IMR-90 (cell line): ENCODE measurements around the gene RNFT2. TPM values are rescaled to one million over a fixed set of nuclear protein-coding genes. Genes with fewer than 3 reads are reported as not detected.

Experiments
- ATAC-seq: fragments of 200-7000 bp; cut with Tn5 transposase; 2 replicates; pipeline ENCODE4 v1.9.1; 2020; ENCODE audit warnings: low read depth, mild to moderate bottlenecking, moderate library complexity
- BruUV-seq: library from RNA; stranded (reverse); fragments of 400-500 nt; replicated peaks from 2 replicates; lab custom pipeline; 2021; lab: Mats Ljungman, UMichigan
- CTCF ChIA-PET: fragments of 300-600 bp; formaldehyde crosslinking; extraction: SDS; loops from one replicate; lab custom pipeline; 2021; ENCODE audit warnings: antibody characterized with exemption; lab: Yijun Ruan, JAX
- POLR2A ChIA-PET: fragments of 300-600 bp; sonication (Branson Sonifier 250); formaldehyde crosslinking; loops from one replicate; lab custom pipeline; 2022; ENCODE audit warnings: antibody characterized with exemption; ENCODE audit not compliant: unreplicated experiment; lab: Charles Lee
- DNase-seq: peaks from one replicate; pipeline ENCODE4 v3.0.0; 2013
- H2AFZ ChIP-seq: replicated peaks from 2 replicates; pipeline ENCODE3; 2013; ENCODE audit warnings: low read length, mild to moderate bottlenecking; ENCODE audit not compliant: poor library complexity
- H2AK5ac ChIP-seq: 2 replicates; pipeline ENCODE4 v1.6.1; 2013; ENCODE audit warnings: low read depth, low read length, inconsistent platforms
- H2AK9ac ChIP-seq: replicated peaks from 2 replicates; pipeline ENCODE3; 2013; ENCODE audit warnings: mild to moderate bottlenecking, low read depth, low read length, moderate library complexity; ENCODE audit not compliant: poor library complexity
- H2BK120ac ChIP-seq: 2 replicates; pipeline ENCODE4 v1.6.1; 2013; ENCODE audit warnings: low read depth, low read length, inconsistent platforms
- H2BK15ac ChIP-seq: 3 replicates; pipeline ENCODE4 v1.6.1; 2013; ENCODE audit warnings: low read depth, low read length, inconsistent platforms
- H2BK20ac ChIP-seq: 2 replicates; pipeline ENCODE4 v1.6.1; 2013; ENCODE audit warnings: low read depth, mild to moderate bottlenecking, inconsistent platforms, low read length, moderate library complexity
- H2BK5ac ChIP-seq: 2 replicates; pipeline ENCODE4 v1.6.1; 2013; ENCODE audit warnings: mild to moderate bottlenecking, low read depth, low read length, inconsistent platforms; ENCODE audit not compliant: poor library complexity, severe bottlenecking
- H3K14ac ChIP-seq: replicated peaks from 2 replicates; pipeline ENCODE4 v1.6.1; 2013; ENCODE audit warnings: low read depth, low read length, inconsistent platforms
- H3K18ac ChIP-seq: 2 replicates; pipeline ENCODE4 v1.6.1; 2013; ENCODE audit warnings: low read depth, low read length, control low read depth
- H3K23ac ChIP-seq: 2 replicates; pipeline ENCODE4 v1.6.1; 2013; ENCODE audit warnings: low read depth, low read length, inconsistent platforms
- H3K27ac ChIP-seq: 2 replicates; pipeline ENCODE4 v1.5.1; 2013; ENCODE audit warnings: mild to moderate bottlenecking, control low read depth, low read length; ENCODE audit not compliant: insufficient read depth
- H3K27me3 ChIP-seq: 2 replicates; pipeline ENCODE4 v1.6.1; 2013; ENCODE audit warnings: low read length; ENCODE audit not compliant: control insufficient read depth, insufficient read depth
- H3K36me3 ChIP-seq: 2 replicates; pipeline ENCODE4 v1.6.1; 2013; ENCODE audit warnings: low read length, mixed read lengths; ENCODE audit not compliant: control insufficient read depth, insufficient read depth
- H3K4ac ChIP-seq: 2 replicates; pipeline ENCODE4 v1.6.1; 2013; ENCODE audit warnings: low read depth, low read length, inconsistent platforms
- H3K4me1 ChIP-seq: 2 replicates; pipeline ENCODE4 v1.6.1; 2013; ENCODE audit warnings: low read length, mixed read lengths; ENCODE audit not compliant: control insufficient read depth, insufficient read depth
- H3K4me2 ChIP-seq: 2 replicates; pipeline ENCODE4 v1.6.1; 2013; ENCODE audit warnings: low read depth, mild to moderate bottlenecking, control low read depth, low read length, moderate library complexity
- H3K4me3 ChIP-seq: 2 replicates; pipeline ENCODE4 v1.5.1; 2013; ENCODE audit warnings: low read depth, mild to moderate bottlenecking, control low read depth, low read length, moderate library complexity; ENCODE audit not compliant: insufficient read depth
- H3K56ac ChIP-seq: 2 replicates; pipeline ENCODE4 v1.6.1; 2013; ENCODE audit warnings: low read length, inconsistent platforms; ENCODE audit not compliant: insufficient read depth; ENCODE audit errors: extremely low read depth
- H3K79me1 ChIP-seq, 2 experiments: 2 replicates each; pipeline ENCODE4 v1.6.1; 2013; ENCODE audit warnings: low read length in 2 of 2, inconsistent platforms in 1 of 2, low read depth in 1 of 2
- H3K9ac ChIP-seq: 2 replicates; pipeline ENCODE4 v1.6.1; 2013; ENCODE audit warnings: low read depth, low read length, control low read depth
- H3K9me1 ChIP-seq: 2 replicates; pipeline ENCODE4 v1.6.1; 2013; ENCODE audit warnings: low read length, inconsistent platforms; ENCODE audit not compliant: insufficient read depth
- H3K9me3 ChIP-seq: 2 replicates; pipeline ENCODE4 v1.6.1; 2013; ENCODE audit warnings: low read length; ENCODE audit not compliant: control insufficient read depth, insufficient read depth
- H4K20me1 ChIP-seq: 2 replicates; pipeline ENCODE4 v1.6.1; 2013; ENCODE audit warnings: low read length, inconsistent platforms; ENCODE audit not compliant: insufficient read depth
- H4K5ac ChIP-seq: 2 replicates; pipeline ENCODE4 v1.6.1; 2013; ENCODE audit warnings: mild to moderate bottlenecking, low read depth, low read length, control low read depth
- H4K8ac ChIP-seq, 2 experiments: 2 replicates each; pipeline ENCODE4 v1.6.1; 2013; ENCODE audit warnings: low read depth in 2 of 2, low read length in 2 of 2, control low read depth in 1 of 2, inconsistent platforms in 1 of 2
- H4K91ac ChIP-seq: 2 replicates; pipeline ENCODE4 v1.6.1; 2013; ENCODE audit warnings: low read depth, low read length, inconsistent platforms; ENCODE audit not compliant: insufficient read depth
- BHLHE40 ChIP-seq: fragments of 150-350 bp; IDR thresholded peaks from 2 replicates; pipeline ENCODE4 v1.6.1; 2016; ENCODE audit warnings: mild to moderate bottlenecking, low read depth, low read length
- MAZ ChIP-seq: IDR thresholded peaks from 2 replicates; pipeline ENCODE4 v1.6.1; 2012; ENCODE audit warnings: low read depth, mild to moderate bottlenecking, low read length, improper control_type of control experiment, moderate library complexity, borderline replicate concordance
- MXI1 ChIP-seq: IDR thresholded peaks from 2 replicates; pipeline ENCODE4 v1.6.1; 2012; ENCODE audit warnings: low read depth, mild to moderate bottlenecking, low read length, moderate library complexity, borderline replicate concordance
- NFE2L2 ChIP-seq: fragments of 150-350 bp; IDR thresholded peaks from 2 replicates; pipeline ENCODE4 v1.6.1; 2016; ENCODE audit warnings: low read depth, mild to moderate bottlenecking, low read length
- POLR2A ChIP-seq: IDR thresholded peaks from 2 replicates; pipeline ENCODE4 v1.6.1; 2012; ENCODE audit warnings: mild to moderate bottlenecking, low read depth, low read length
- RAD21 ChIP-seq: IDR thresholded peaks from 2 replicates; pipeline ENCODE4 v1.6.1; 2012; ENCODE audit warnings: low read length, improper control_type of control experiment
- RCOR1 ChIP-seq: IDR thresholded peaks from 2 replicates; pipeline ENCODE4 v1.6.1; 2012; ENCODE audit warnings: mild to moderate bottlenecking, low read length, improper control_type of control experiment; ENCODE audit not compliant: insufficient replicate concordance
- RFX5 ChIP-seq: IDR thresholded peaks from 2 replicates; pipeline ENCODE4 v1.8.0; 2012; ENCODE audit warnings: low read depth, mild to moderate bottlenecking, low read length, moderate library complexity
- SMC3 ChIP-seq: fragments of 150-350 bp; IDR thresholded peaks from 2 replicates; pipeline ENCODE4 v1.6.1; 2016; ENCODE audit warnings: low read depth, mild to moderate bottlenecking, antibody characterized with exemption, low read length, moderate library complexity
- WGBS, 2 experiments: methylation state at CpG; one replicate each; pipeline versions ENCODE4 v1.1.5 to v1.1.7; 2013; ENCODE audit warnings: missing lambda C conversion rate in 2 of 2; ENCODE audit not compliant: insufficient read length in 1 of 2; ENCODE audit errors: extremely low coverage in 2 of 2; 5-methylcytosine and 5-hydroxymethylcytosine counted together
- dilution Hi-C: fragments of 300-500 bp; cut with HindIII; formaldehyde crosslinking; loops from one replicate; pipeline ENCODE4 v1.14.3; 2018; ENCODE audit warnings: low sequenced_read_pairs; ENCODE audit not compliant: unreplicated experiment
- in situ Hi-C: fragments of 300-500 bp; cut with MboI; formaldehyde crosslinking; loops from 3 replicates; pipeline ENCODE4 v1.14.3; 2019; ENCODE audit warnings: low sequenced_read_pairs, inconsistent platforms, mixed read lengths
- intact Hi-C: fragments of 100-400 bp; cut with micrococcal nuclease; formaldehyde crosslinking; loops from 2 replicates; pipeline ENCODE4 v1.10.0; 2022
- polyA plus RNA-seq, 3 experiments: library from polyadenylated mRNA; depleted of rRNA; stranded (reverse); fragments of >200 nt; gene quantifications; 2 replicates each; pipeline ENCODE4 v1.2.3, GENCODE V29; 2012; ENCODE audit warnings: low replicate concordance in 1 of 3
- total RNA-seq: library from RNA; depleted of rRNA; stranded (reverse); fragments of >200 nt; gene quantifications from 2 replicates; pipeline ENCODE4 v1.2.3, GENCODE V29; 2012
- TF ChIP-seq, protein P1 (sequence below): conservative IDR thresholded peaks from 2 replicates; pipeline ENCODE4 v1.5.1; 2012; ENCODE audit warnings: mild to moderate bottlenecking, low read depth, low read length, improper control_type of control experiment
- TF ChIP-seq, protein P2 (sequence below): fragments of 150-350 bp; IDR thresholded peaks from 2 replicates; pipeline ENCODE4 v1.6.1; 2016; ENCODE audit warnings: low read depth, mild to moderate bottlenecking, low read length, moderate library complexity, borderline replicate concordance

Gene RNFT2
- total and polyA plus RNA-seq, 2 of the 4 experiments (the other 2 are of a cell fraction), result 1.6 to 2.3 TPM

DNA sequence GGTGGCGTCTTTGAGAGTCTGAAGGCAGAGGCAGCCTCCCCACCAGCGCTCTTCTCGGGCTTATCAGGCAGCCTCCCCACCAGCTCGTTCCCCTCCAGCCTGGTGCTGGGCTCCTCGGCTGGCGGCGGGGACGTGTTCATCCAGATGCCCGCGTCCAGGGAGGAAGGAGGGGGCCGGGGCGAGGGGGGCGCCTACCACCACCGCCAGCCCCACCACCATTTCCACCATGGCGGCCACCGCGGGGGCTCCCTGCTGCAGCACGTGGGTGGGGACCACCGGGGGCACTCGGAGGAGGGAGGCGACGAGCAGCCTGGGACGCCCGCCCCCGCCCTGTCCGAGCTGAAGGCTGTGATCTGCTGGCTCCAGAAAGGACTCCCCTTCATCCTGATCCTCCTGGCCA, 11.8 kb downstream of the RNFT2 start:
- Histone ChIP-seq H3K4me3 (no peak overlapping the region), H2BK120ac (no peak overlapping the region), H3K9me3 (no peaks in the 10 kb centered on the region), H3K23ac (no peak overlapping the region), H2AK9ac (no peak overlapping the region), H3K79me1 (no peaks in the 10 kb centered on the region), H3K4ac (no peak overlapping the region), H3K9ac (no peak overlapping the region), H2AFZ (no peak overlapping the region), H4K8ac (no peak overlapping the region), H3K27ac (no peak overlapping the region), H3K9me1 (no peaks in the 10 kb centered on the region), H2BK20ac (no peak overlapping the region), H2BK5ac (no peak overlapping the region), H3K4me1 (no peaks in the 10 kb centered on the region), H4K5ac (no peak overlapping the region), H2BK15ac (no peak overlapping the region), H2AK5ac (no peak overlapping the region), H3K4me2 (no peak overlapping the region), H4K91ac (no peak overlapping the region), H3K56ac (no peak overlapping the region), H3K27me3 (no peaks in the 10 kb centered on the region), H3K18ac (no peak overlapping the region), H3K36me3 (no peaks in the 10 kb centered on the region), H3K14ac (no peak overlapping the region), H4K20me1 (no peaks in the 10 kb centered on the region)
- in situ Hi-C loops (no loop called here), intact Hi-C loops (no loop called here), dilution Hi-C loops (no loop called here)
- POLR2A ChIA-PET, result no interaction called here
- no TSS peak for BruUV-seq
- no peak for ATAC-seq
- no peak for DNase-seq
- TF ChIP-seq MXI1 (no peak), MAZ (no peak), NFE2L2 (no peak), RFX5 (no peak), RCOR1 (no peak), RAD21 (no peak), SMC3 (no peak), POLR2A (no peak), BHLHE40 (no peak)
- TF ChIP-seq, protein P1, sequence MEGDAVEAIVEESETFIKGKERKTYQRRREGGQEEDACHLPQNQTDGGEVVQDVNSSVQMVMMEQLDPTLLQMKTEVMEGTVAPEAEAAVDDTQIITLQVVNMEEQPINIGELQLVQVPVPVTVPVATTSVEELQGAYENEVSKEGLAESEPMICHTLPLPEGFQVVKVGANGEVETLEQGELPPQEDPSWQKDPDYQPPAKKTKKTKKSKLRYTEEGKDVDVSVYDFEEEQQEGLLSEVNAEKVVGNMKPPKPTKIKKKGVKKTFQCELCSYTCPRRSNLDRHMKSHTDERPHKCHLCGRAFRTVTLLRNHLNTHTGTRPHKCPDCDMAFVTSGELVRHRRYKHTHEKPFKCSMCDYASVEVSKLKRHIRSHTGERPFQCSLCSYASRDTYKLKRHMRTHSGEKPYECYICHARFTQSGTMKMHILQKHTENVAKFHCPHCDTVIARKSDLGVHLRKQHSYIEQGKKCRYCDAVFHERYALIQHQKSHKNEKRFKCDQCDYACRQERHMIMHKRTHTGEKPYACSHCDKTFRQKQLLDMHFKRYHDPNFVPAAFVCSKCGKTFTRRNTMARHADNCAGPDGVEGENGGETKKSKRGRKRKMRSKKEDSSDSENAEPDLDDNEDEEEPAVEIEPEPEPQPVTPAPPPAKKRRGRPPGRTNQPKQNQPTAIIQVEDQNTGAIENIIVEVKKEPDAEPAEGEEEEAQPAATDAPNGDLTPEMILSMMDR, result no peak
- TF ChIP-seq, protein P2, sequence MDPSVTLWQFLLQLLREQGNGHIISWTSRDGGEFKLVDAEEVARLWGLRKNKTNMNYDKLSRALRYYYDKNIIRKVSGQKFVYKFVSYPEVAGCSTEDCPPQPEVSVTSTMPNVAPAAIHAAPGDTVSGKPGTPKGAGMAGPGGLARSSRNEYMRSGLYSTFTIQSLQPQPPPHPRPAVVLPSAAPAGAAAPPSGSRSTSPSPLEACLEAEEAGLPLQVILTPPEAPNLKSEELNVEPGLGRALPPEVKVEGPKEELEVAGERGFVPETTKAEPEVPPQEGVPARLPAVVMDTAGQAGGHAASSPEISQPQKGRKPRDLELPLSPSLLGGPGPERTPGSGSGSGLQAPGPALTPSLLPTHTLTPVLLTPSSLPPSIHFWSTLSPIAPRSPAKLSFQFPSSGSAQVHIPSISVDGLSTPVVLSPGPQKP, result no peak
- CTCF ChIA-PET, result no interaction called here
- WGBS, 2 experiments, result no CpG with 5 or more reads among the region's 26 CpGs
